ENCODE results near the gene LHX4.

DNA sequence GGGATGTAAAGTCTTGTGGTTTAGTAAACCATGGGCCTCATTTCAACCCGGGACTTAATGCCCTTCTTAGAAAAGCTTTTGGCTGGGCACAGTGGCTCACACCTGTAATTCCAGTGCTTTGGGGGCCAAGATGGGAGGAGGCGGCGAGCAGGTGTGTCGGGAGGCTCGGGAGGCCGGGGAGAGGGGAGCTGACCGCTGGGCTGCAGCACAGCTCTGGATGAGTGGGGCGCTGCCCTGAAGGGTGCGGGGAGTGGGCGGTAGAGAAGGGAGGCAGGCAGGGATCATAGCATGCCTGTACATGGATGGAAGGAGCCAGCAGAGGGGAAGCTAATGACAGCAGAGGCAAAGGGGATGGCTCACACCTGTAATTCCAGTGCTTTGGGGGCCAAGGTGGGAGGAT, 31.0 kb downstream of the LHX4 start:
- TF ChIP-seq RCOR1 (conservative IDR thresholded peaks at IDR 0.05; ENCODE audit: low read depth, low read length) (no peak), HCFC1 (IDR thresholded peaks at IDR 0.05; ENCODE audit: low read length) (no peak), SPI1 (IDR thresholded peaks at IDR 0.05; ENCODE audit: borderline replicate concordance, insufficient read depth, low read depth, low read length) (no peak), POLR2A (IDR thresholded peaks at IDR 0.05; ENCODE audit: low read depth, low read length) (no peak)
- TF ChIP-seq, protein P1, sequence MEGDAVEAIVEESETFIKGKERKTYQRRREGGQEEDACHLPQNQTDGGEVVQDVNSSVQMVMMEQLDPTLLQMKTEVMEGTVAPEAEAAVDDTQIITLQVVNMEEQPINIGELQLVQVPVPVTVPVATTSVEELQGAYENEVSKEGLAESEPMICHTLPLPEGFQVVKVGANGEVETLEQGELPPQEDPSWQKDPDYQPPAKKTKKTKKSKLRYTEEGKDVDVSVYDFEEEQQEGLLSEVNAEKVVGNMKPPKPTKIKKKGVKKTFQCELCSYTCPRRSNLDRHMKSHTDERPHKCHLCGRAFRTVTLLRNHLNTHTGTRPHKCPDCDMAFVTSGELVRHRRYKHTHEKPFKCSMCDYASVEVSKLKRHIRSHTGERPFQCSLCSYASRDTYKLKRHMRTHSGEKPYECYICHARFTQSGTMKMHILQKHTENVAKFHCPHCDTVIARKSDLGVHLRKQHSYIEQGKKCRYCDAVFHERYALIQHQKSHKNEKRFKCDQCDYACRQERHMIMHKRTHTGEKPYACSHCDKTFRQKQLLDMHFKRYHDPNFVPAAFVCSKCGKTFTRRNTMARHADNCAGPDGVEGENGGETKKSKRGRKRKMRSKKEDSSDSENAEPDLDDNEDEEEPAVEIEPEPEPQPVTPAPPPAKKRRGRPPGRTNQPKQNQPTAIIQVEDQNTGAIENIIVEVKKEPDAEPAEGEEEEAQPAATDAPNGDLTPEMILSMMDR (IDR thresholded peaks at IDR 0.05 in 2 of 3, conservative IDR thresholded peaks at IDR 0.05 in 1 of 3; ENCODE audit: control insufficient read depth in 2 of 3, extremely low read depth in 1 of 3, insufficient read depth in 1 of 3, low read depth in 3 of 3, low read length in 3 of 3): no peak
- TF ChIP-seq, protein P2, sequence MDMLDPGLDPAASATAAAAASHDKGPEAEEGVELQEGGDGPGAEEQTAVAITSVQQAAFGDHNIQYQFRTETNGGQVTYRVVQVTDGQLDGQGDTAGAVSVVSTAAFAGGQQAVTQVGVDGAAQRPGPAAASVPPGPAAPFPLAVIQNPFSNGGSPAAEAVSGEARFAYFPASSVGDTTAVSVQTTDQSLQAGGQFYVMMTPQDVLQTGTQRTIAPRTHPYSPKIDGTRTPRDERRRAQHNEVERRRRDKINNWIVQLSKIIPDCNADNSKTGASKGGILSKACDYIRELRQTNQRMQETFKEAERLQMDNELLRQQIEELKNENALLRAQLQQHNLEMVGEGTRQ (IDR thresholded peaks at IDR 0.05; ENCODE audit: borderline replicate concordance, low read depth, low read length): no peak
- TF ChIP-seq, protein P3, sequence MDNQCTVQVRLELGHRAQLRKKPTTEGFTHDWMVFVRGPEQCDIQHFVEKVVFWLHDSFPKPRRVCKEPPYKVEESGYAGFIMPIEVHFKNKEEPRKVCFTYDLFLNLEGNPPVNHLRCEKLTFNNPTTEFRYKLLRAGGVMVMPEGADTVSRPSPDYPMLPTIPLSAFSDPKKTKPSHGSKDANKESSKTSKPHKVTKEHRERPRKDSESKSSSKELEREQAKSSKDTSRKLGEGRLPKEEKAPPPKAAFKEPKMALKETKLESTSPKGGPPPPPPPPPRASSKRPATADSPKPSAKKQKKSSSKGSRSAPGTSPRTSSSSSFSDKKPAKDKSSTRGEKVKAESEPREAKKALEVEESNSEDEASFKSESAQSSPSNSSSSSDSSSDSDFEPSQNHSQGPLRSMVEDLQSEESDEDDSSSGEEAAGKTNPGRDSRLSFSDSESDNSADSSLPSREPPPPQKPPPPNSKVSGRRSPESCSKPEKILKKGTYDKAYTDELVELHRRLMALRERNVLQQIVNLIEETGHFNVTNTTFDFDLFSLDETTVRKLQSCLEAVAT (IDR thresholded peaks at IDR 0.05): no peak
